SK-N-SH treated with all-trans-retinoic acid at 6 μM for 48 hours (cell line): ENCODE data around the gene PARD3.

Experiments used
- ARNTL ChIP-seq: fragments of 450-650 bp; formaldehyde crosslinking; IDR thresholded peaks from 2 replicates; pipeline ENCODE4 v1.5.0; 2020; ENCODE audit warnings: low read depth, mild to moderate bottlenecking, moderate library complexity, borderline replicate concordance
- CSRNP3 ChIP-seq: fragments of 250-450 bp; sonication (Bioruptor Pico); IDR thresholded peaks from 2 replicates; pipeline ENCODE4 v1.5.1; 2021; ENCODE audit warnings: mild to moderate bottlenecking, moderate library complexity
- GLIS3 ChIP-seq: fragments of 250-450 bp; sonication (Bioruptor Pico); IDR thresholded peaks from 2 replicates; pipeline ENCODE4 v1.5.0; 2020; ENCODE audit warnings: mild to moderate bottlenecking, moderate library complexity
- ISL1 ChIP-seq: fragments of 250-450 bp; sonication (Bioruptor Pico); IDR thresholded peaks from 2 replicates; pipeline ENCODE4 v2.1.2; 2022; ENCODE audit warnings: mild to moderate bottlenecking, moderate library complexity
- TOX ChIP-seq: fragments of 250-450 bp; sonication (Bioruptor Pico); IDR thresholded peaks from 2 replicates; pipeline ENCODE4 v1.8.0; 2021; ENCODE audit warnings: mild to moderate bottlenecking, moderate library complexity, borderline replicate concordance
- ZC3H10 ChIP-seq: fragments of 250-450 bp; sonication (Bioruptor Pico); IDR thresholded peaks from 2 replicates; pipeline ENCODE4 v1.5.1; 2021; ENCODE audit warnings: mild to moderate bottlenecking, moderate library complexity
- TF ChIP-seq, protein P1 (sequence below): fragments of 250-450 bp; sonication (Bioruptor Pico); IDR thresholded peaks from 2 replicates; pipeline ENCODE4 v1.8.0; 2020; ENCODE audit warnings: mild to moderate bottlenecking, moderate library complexity, borderline replicate concordance

DNA sequence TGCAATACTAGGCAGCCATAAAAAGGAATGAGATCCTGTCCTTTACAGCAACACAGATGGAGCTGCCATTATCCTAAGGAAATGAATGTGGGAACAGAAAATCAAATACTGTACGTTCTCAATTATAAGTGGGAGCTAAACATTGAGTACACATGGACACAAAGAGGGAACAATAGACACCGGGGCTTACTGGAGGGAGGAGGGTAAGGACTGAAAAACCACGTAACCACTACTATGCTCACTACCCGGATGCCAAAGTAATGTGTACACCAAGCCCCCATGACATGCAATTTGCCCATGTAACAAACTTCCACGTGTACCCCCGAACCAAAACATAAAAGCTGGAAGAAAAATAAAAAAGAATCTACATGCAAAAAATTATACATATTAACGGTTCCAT is 587.0 kb downstream of the PARD3 start:
- TF ChIP-seq ARNTL (CRISPR knock-in tag) (no peak), ZC3H10 (CRISPR knock-in tag) (no peak), GLIS3 (CRISPR knock-in tag) (no peak), TOX (no peak), ISL1 (CRISPR knock-in tag) (no peak), CSRNP3 (CRISPR knock-in tag) (no peak)
- TF ChIP-seq, protein P1, sequence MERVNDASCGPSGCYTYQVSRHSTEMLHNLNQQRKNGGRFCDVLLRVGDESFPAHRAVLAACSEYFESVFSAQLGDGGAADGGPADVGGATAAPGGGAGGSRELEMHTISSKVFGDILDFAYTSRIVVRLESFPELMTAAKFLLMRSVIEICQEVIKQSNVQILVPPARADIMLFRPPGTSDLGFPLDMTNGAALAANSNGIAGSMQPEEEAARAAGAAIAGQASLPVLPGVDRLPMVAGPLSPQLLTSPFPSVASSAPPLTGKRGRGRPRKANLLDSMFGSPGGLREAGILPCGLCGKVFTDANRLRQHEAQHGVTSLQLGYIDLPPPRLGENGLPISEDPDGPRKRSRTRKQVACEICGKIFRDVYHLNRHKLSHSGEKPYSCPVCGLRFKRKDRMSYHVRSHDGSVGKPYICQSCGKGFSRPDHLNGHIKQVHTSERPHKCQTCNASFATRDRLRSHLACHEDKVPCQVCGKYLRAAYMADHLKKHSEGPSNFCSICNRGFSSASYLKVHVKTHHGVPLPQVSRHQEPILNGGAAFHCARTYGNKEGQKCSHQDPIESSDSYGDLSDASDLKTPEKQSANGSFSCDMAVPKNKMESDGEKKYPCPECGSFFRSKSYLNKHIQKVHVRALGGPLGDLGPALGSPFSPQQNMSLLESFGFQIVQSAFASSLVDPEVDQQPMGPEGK (CRISPR knock-in tag) = no peak
